ENCODE results near the gene SLC49A3.
"Not testable (repeated sequence)": the region's sequence is repeated elsewhere in the genome, so short reads cannot be mapped to it uniquely, and the experiment has no call there.

Gene SLC49A3

DNA sequence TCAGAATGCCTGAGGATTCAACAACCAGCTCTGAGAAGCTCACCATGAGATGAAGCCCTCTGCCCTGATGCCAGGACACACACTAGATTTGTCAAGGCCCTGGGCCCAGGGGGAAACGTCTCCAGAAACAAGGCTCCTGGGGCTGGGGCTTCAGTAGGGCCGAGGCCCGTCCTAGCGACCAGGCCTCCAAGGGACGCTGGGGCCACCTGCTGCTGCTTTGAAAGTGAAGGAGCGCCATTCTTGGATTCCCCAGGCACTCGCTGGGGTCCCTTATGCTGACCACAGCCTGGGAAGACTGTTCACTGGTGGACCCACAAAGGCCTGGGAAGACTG is 39.7 kb downstream of the SLC49A3 start:
- TF ChIP-seq GATA1 (IDR thresholded peaks at IDR 0.05; ENCODE audit: low read depth, low read length) (no peak), POLR2A (IDR thresholded peaks at IDR 0.05; ENCODE audit: low read length) (no peak)
- DNase-seq = no peak

DNA sequence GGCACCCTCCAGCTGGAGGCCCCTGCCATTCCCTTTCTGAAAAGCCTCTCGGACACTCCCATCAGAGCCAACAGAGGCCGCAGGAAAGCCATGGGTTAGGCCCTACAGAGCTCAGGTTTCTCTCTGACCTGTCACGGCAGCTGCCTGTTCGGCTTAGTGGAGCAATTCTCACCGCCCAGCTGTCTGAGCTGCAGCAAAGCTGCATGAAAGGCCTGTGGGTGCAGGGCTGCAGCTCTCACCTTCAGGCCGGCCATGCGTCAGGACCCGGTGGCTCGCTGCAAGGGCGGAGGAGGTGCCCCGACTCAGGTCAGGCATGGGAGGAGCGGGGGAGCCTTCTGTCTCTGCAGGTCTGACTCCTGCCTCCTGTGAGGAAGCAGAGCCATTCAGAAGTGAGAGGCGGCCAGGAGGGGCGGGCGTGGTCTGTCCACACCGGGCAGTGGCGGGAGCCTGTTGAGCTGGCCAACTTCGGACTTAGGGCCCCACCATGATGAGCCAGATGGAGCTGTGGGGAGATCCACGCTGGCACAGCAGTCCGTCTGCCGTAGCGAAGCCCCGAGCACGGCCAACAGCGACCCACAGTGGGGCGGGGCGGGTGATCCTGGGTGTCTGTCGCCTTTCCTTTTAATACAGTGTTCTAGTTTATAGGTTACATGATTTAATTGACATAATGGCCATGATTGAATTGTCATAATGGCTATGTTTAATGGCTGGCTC is 40.2 kb downstream of the SLC49A3 start:
- DNase-seq = no peak
- TF ChIP-seq GATA1 (IDR thresholded peaks at IDR 0.05; ENCODE audit: low read depth, low read length) (no peak), POLR2A (IDR thresholded peaks at IDR 0.05; ENCODE audit: low read length) (no peak)

DNA sequence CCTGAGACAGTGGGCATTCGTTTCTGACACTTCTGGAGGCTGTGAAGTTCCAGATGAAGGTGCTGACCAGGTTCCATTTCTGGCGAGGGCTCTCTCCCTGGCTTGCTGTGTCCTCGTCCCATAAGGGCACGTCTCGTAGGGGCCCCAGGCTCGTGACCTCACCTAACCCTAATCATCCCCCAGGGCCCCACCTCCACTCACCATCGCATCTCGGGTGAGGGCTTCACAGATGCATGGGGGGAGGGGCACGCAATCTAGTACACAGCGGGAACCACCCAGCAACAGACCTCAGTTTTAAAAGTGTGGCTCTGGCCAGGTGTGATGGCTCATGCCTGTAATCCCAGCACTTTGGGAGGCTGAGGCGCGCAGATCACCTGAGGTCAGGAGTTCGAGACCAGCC is 41.5 kb downstream of the SLC49A3 start:
- no peak for TF ChIP-seq POLR2A (IDR thresholded peaks at IDR 0.05; ENCODE audit: low read length)
- TF ChIP-seq GATA1 (IDR thresholded peaks at IDR 0.05; ENCODE audit: low read depth, low read length) = no peak
- DNase-seq = no peak

GRCh38 chr4:646460-646859 is 42.5 kb downstream of the SLC49A3 start:
- TF ChIP-seq POLR2A (IDR thresholded peaks at IDR 0.05; ENCODE audit: low read length) (no peak), GATA1 (IDR thresholded peaks at IDR 0.05; ENCODE audit: low read depth, low read length) (no peak)

DNA sequence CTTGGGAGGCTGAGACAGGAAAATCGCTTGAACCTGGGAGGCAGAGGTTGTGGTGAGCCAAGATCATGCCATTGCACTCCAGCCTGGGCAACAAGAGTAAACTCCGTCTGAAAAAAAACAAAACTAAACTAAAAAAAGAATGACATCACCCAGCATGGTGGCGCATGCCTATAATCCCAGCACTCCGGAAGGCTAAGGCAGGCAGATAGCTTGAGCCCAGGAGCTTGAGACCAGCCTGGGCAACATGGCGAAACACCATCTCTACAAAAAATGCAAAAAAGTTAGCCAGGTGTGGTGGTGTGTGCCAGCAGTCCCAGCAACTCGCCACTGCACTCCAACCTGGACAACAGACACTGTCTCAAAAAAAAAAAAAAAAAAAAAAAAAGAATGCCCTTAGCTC is 46.6 kb downstream of the SLC49A3 start:
- not testable (repeated sequence) for DNase-seq

More at GRCh38 chr4:646460-646859, 42.5 kb downstream of the SLC49A3 start:
- no peak for DNase-seq

GRCh38 chr4:637536-638280 is 51.2 kb downstream of the SLC49A3 start:
- TF ChIP-seq POLR2A (IDR thresholded peaks at IDR 0.05; ENCODE audit: low read length) (no peak), GATA1 (IDR thresholded peaks at IDR 0.05; ENCODE audit: low read depth, low read length) (no peak)
- DNase-seq = no peak

DNA sequence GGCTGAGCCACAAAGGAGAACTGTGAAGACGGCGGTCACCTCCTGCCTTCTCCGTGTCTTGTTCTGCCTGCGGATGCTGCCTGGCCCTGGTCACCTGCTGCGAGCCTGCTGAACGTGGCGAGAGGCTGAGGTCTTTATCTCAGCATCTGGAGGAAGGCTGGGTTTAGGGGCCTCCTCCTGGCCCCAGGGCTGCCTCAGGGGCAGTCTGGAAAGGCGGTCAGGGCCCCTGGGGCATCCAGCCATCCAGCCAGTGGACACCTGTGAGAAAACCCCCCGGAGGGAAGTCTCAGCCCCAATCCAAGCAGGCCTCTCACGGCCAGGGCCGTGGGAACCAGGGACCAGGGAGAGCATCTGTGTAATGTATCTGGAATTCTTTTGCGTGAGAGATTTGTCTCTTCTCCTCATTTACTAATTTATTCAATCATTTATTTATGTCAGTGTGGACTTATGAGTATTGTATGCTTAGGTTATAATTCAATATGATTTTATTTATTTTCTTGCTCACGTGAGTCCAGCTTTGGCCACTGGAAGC is 52.3 kb downstream of the SLC49A3 start:
- TF ChIP-seq POLR2A (IDR thresholded peaks at IDR 0.05; ENCODE audit: low read length) (no peak), GATA1 (IDR thresholded peaks at IDR 0.05; ENCODE audit: low read depth, low read length) (no peak)

DNA sequence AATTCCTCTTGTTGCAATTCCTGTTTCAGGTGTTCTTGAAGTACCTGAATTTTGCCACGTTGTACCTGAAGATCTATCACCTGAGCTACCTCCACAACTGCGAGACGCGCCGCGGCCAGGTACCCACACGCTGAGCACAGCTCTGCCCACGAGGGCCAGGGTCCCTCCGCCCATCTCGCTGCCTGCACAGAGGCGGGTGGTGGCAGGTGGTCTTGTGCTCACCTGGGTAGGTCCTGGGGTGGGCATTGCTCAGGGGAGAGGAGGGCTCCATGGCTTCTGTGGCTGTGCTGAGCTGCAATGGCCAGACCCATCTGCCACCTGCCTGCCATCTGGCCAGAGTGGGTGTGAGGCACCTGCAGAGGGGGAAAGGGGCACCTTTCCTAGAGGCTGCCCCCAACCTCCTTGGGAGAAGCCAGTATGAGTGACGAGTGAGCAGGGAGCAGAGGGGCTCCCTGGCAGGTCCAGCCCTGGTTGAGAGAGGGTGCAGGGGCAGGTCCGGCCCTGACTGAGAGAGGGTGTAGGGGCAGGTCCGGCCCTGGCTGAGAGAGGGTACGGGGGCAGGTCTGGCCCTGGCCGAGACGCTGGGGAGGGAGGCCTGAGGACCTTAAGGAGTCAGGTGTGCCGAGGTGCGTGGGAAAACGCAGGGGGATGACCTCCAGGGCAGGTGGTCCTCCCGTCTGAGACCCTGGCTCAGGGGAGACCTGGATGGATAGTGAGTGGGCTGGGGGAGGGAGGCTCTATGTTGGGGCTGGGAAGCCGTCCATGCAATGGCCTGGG is 52.9 kb downstream of the SLC49A3 start:
- no peak for DNase-seq
- TF ChIP-seq POLR2A (IDR thresholded peaks at IDR 0.05; ENCODE audit: low read length) (no peak), GATA1 (IDR thresholded peaks at IDR 0.05; ENCODE audit: low read depth, low read length) (no peak)

More for the DNA sequence above, 52.3 kb downstream of the SLC49A3 start:
- DNase-seq = no peak

DNA sequence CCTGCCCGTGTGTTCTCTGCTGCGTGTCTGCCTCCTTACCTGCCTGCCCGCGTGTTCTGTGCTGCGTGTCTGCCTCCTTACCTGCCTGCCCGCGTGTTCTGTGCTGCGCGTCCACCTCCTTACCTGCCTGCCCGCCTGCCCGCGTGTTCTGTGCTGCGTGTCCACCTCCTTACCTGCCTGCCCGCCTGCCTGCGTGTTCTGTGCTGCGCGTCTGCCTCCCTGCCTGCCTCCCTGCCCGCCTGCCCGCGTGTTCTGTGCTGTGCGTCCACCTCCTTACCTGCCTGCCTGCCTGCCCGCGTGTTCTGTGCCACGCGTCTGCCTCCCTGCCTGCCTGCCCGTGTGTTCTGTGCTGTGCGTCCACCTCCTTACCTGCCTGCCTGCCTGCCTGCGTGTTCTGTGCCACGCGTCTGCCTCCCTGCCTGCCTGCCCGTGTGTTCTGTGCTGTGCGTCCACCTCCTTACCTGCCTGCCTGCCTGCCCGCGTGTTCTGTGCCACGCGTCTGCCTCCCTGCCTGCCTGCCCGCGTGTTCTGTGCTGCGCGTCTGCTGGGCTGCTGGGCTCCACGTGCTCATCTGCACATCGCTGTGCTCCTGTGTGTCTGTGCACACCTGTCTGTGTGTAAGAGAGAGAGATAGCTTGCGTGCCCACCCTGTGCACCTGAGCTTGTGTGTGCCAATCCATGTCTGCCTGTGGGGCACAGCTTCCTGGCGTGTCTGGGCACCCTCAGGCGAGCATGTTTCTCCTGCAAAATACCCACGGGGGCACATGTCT is 53.7 kb downstream of the SLC49A3 start:
- not testable (repeated sequence) for DNase-seq

DNA sequence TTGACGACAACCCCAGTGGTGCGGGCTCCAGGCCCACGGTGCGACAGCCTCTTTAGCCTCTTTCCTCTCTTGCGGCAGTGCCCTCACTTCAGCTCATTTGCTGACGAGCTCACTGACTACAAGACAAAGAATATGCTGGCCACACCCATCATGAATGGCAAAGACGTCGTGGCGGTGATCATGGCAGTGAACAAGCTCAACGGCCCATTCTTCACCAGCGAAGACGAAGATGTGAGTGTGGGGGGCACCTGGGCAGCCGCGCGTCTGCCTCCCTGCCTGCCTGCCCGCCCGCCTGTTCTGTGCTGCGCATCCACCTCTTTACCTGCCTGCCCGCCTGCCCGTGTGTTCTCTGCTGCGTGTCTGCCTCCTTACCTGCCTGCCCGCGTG is 54.4 kb downstream of the SLC49A3 start:
- TF ChIP-seq POLR2A (IDR thresholded peaks at IDR 0.05; ENCODE audit: low read length) = no peak
- no peak for TF ChIP-seq GATA1 (IDR thresholded peaks at IDR 0.05; ENCODE audit: low read depth, low read length)
- no peak for DNase-seq

GRCh38 chr4:633976-634598 is 54.9 kb downstream of the SLC49A3 start:
- no peak for DNase-seq
- no peak for TF ChIP-seq POLR2A (IDR thresholded peaks at IDR 0.05; ENCODE audit: low read length)
- TF ChIP-seq GATA1 (IDR thresholded peaks at IDR 0.05; ENCODE audit: low read depth, low read length) = no peak

DNA sequence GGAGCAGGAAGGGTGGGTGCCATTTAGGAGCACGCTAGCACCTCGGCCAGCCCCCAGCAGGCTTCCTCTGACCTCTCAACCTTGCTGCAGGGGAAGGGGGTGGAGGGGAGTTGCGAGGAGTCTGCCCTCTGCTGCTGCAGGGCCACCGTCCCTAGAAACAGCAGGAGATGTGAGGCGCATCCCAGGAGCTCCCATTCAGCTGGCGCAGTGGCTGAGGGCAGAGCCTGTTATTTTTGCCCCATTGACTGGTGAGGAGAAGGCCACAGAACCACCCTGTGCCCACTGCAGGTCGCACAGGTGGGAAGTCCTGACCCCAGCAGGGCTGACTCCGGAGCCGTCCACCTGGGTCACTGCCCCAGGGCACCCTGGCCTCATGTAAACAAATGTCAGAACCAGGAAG is 55.5 kb downstream of the SLC49A3 start:
- DNase-seq = no peak
- TF ChIP-seq GATA1 (IDR thresholded peaks at IDR 0.05; ENCODE audit: low read depth, low read length) (no peak), POLR2A (IDR thresholded peaks at IDR 0.05; ENCODE audit: low read length) (no peak)

DNA sequence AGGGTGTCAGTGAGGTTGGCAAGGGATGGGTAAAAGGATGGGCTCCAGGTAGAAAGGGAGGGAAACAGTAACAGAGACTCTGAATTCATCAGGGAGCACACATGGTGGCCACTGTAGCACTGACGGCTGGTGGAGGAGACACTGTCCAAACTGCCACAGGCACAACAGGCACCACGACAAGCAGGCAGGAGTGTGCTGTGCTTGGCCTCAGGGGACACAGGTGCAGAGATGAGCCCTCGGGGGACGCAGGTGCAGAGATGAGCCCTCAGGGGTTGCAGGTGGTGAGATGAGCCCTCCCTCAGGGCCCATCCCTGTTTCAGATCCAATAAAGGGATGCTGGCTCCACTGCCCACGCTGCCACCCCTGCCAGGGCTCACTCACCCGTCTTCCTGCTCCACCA is 56.0 kb downstream of the SLC49A3 start:
- no peak for TF ChIP-seq GATA1 (IDR thresholded peaks at IDR 0.05; ENCODE audit: low read depth, low read length)
- no peak for TF ChIP-seq POLR2A (IDR thresholded peaks at IDR 0.05; ENCODE audit: low read length)
- no peak for DNase-seq

All from erythroblast (primary cell).